ENCODE data around the gene USP17L28. TPM values are rescaled to one million over a fixed set of nuclear protein-coding genes. Genes with fewer than 3 reads are reported as not detected.
"Not testable (repeated sequence)": the region's sequence is repeated elsewhere in the genome, so short reads cannot be mapped to it uniquely, and the experiment has no call there.

The USP17L28 gene
- total RNA-seq, 1 donor from 2014 or later = not detected

DNA sequence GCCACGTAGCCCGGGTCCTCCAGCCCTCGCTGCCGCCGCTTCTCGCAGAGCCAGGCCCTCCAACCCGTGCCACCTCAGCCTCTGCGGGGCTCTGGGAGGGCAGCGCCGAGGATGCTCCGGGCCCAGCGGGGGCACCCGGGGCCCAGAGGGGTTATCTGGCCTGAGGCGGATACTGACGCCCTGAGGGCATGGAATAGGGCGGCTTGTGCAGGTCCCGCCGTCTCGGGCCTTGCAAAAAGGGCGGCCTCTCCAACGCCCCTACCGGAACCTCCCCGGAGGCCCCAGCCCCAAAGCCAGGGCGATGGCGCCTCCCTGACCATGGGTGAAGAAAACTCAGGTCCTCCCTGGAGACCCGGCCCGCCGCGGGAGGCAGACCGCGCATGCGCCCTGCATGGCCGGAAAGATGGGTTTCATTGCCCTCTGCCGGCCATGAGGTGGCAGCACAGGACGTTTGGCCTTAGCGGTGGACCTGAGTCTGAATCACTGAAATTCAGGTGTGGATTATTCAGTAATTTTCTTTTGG, 32.4 kb downstream of the USP17L28 start:
- not testable (repeated sequence) for H3K27ac Mint-ChIP-seq (ENCODE audit: unreplicated experiment); H3K9me3 Mint-ChIP-seq (ENCODE audit: unreplicated experiment); DNase-seq (ENCODE audit: extremely low spot score, unreplicated experiment); H3K27me3 Mint-ChIP-seq (ENCODE audit: unreplicated experiment); H3K36me3 Mint-ChIP-seq (ENCODE audit: unreplicated experiment); H3K4me1 Mint-ChIP-seq (ENCODE audit: unreplicated experiment)
- H3K4me3 Mint-ChIP-seq (ENCODE audit: unreplicated experiment) = peak overlapping the region; percentile 26
- TF ChIP-seq, protein P1, sequence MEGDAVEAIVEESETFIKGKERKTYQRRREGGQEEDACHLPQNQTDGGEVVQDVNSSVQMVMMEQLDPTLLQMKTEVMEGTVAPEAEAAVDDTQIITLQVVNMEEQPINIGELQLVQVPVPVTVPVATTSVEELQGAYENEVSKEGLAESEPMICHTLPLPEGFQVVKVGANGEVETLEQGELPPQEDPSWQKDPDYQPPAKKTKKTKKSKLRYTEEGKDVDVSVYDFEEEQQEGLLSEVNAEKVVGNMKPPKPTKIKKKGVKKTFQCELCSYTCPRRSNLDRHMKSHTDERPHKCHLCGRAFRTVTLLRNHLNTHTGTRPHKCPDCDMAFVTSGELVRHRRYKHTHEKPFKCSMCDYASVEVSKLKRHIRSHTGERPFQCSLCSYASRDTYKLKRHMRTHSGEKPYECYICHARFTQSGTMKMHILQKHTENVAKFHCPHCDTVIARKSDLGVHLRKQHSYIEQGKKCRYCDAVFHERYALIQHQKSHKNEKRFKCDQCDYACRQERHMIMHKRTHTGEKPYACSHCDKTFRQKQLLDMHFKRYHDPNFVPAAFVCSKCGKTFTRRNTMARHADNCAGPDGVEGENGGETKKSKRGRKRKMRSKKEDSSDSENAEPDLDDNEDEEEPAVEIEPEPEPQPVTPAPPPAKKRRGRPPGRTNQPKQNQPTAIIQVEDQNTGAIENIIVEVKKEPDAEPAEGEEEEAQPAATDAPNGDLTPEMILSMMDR (IDR thresholded peaks at IDR 0.05) = peak; percentile 60

DNA sequence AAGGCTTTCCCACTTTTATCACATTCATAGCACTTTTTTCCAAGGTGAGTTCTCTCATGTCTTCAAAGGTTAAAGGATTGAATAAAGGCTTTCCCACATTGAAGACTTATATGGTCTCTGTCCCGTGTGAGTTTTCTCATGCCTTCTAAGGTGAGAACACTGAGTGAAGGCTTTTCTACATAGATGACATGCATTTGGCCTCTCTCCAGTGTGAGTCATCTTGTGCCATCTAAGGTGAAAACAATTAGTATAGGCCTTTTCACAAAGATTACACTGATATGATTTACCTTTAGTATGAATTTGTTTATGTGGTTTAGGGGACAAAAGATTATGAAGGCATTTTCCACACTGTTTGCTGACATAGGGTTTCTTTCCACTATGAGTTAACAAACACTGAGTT, 35.4 kb downstream of the USP17L28 start:
- H3K4me3 Mint-ChIP-seq (ENCODE audit: unreplicated experiment) = no peak overlapping the region
- no peaks in the 10 kb centered on the region for H3K4me1 Mint-ChIP-seq (ENCODE audit: unreplicated experiment)
- TF ChIP-seq, protein P1 (IDR thresholded peaks at IDR 0.05) = no peak
- H3K9me3 Mint-ChIP-seq (ENCODE audit: unreplicated experiment) = no peaks in the 10 kb centered on the region
- no peak overlapping the region for H3K27ac Mint-ChIP-seq (ENCODE audit: unreplicated experiment)
- peaks cover 3% of the 10 kb centered on the region for H3K27me3 Mint-ChIP-seq (ENCODE audit: unreplicated experiment)
- no peaks in the 10 kb centered on the region for H3K36me3 Mint-ChIP-seq (ENCODE audit: unreplicated experiment)
- DNase-seq (ENCODE audit: extremely low spot score, unreplicated experiment) = no peak

DNA sequence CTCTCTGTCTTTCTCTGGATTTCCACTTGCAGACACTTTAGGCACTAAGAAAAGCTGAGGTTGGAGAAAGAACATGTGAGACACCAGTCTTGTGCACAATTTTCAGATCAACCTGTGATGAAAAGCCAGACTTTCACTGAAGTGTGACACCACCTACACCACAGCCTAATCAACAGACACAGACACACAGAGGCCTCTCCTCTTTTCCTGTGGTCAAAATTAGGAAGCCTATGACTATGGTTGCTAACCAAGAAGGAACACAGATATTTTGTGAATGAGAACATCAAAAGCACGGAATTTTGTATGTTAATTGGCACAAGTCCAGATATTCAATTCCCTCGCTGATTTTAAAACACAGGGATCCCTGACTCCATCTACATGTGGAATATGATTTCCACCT, 40.3 kb downstream of the USP17L28 start:
- H3K4me3 Mint-ChIP-seq (ENCODE audit: unreplicated experiment); DNase-seq (ENCODE audit: extremely low spot score, unreplicated experiment); H3K4me1 Mint-ChIP-seq (ENCODE audit: unreplicated experiment); H3K9me3 Mint-ChIP-seq (ENCODE audit: unreplicated experiment); H3K36me3 Mint-ChIP-seq (ENCODE audit: unreplicated experiment); H3K27me3 Mint-ChIP-seq (ENCODE audit: unreplicated experiment); H3K27ac Mint-ChIP-seq (ENCODE audit: unreplicated experiment): not testable (repeated sequence)

Other genes starting within 250 kb of the USP17L28 start
- gene FAM90A26, start 178.5 kb upstream of the USP17L28 start, total RNA-seq = not detected in 2 replicates
- not detected in 2 replicates for gene USP17L10, start 138.2 kb upstream of the USP17L28 start, total RNA-seq
- gene USP17L11, start 133.5 kb upstream of the USP17L28 start, total RNA-seq = not detected in 2 replicates
- not detected in 2 replicates for gene USP17L12, start 128.7 kb upstream of the USP17L28 start, total RNA-seq
- not detected in 2 replicates for gene USP17L13, start 124.0 kb upstream of the USP17L28 start, total RNA-seq
- gene USP17L15, start 114.5 kb upstream of the USP17L28 start, total RNA-seq = not detected in 2 replicates
- gene USP17L17, start 105.0 kb upstream of the USP17L28 start, total RNA-seq = not detected in 2 replicates
- gene USP17L18, start 100.3 kb upstream of the USP17L28 start, total RNA-seq = not detected in 2 replicates
- not detected in 2 replicates for gene USP17L19, start 95.5 kb upstream of the USP17L28 start, total RNA-seq
- not detected in 2 replicates for gene USP17L20, start 90.8 kb upstream of the USP17L28 start, total RNA-seq
- gene USP17L21, start 86.0 kb upstream of the USP17L28 start, total RNA-seq = not detected in 2 replicates
- not detected in 2 replicates for gene USP17L22, start 81.3 kb upstream of the USP17L28 start, total RNA-seq
- gene USP17L24, start 23.7 kb upstream of the USP17L28 start, total RNA-seq = not detected in 2 replicates
- not detected in 2 replicates for gene USP17L25, start 19.0 kb upstream of the USP17L28 start, total RNA-seq
- gene USP17L26, start 14.2 kb upstream of the USP17L28 start, total RNA-seq = not detected in 2 replicates
- gene USP17L5, start 9.5 kb upstream of the USP17L28 start, total RNA-seq = not detected in 2 replicates
- not detected in 2 replicates for gene USP17L27, start 4.7 kb upstream of the USP17L28 start, total RNA-seq
- gene USP17L29, start 4.7 kb downstream of the USP17L28 start, total RNA-seq = not detected in 2 replicates
- not detected in 2 replicates for gene USP17L30, start 14.2 kb downstream of the USP17L28 start, total RNA-seq
- gene DEFB131A, start 95.5 kb downstream of the USP17L28 start, total RNA-seq = not detected in 2 replicates

Data from osteocyte (in vitro differentiated cells).